Psoas muscle (tissue), 8 donors: ENCODE data around the gene TRIM8. TPM values are rescaled to one million over a fixed set of nuclear protein-coding genes. Genes with fewer than 3 reads are reported as not detected.

Experiments
- ATAC-seq, 4 donors: fragments of 200-7000 bp; cut with Tn5 transposase; one replicate each; pipeline ENCODE4 v1.9.1; 2020; ENCODE audit warnings: moderate library complexity in 3 of 4, mild to moderate bottlenecking in 2 of 4
- DNase-seq, 2 donors: peaks; one replicate each; pipeline ENCODE4 v3.0.0-alpha.2; 2020
- H3K27ac ChIP-seq: fragments of 200-600 bp; one replicate; pipeline ENCODE4 v1.8.0; 2022
- H3K27me3 ChIP-seq, 3 donors: fragments of 200-600 bp in 1 of 3; one replicate each; pipeline versions ENCODE4 v1.6.1 to v1.8.0; 2013 to 2022; ENCODE audit warnings: low read length in 2 of 3, mild to moderate bottlenecking in 2 of 3, moderate library complexity in 1 of 3; ENCODE audit not compliant: insufficient read depth in 3 of 3
- H3K36me3 ChIP-seq, 2 donors: fragments of 200-600 bp in 1 of 2; one replicate each; pipeline versions ENCODE4 v1.6.1 to v1.8.0; 2013 to 2022; ENCODE audit warnings: low read depth in 1 of 2, mild to moderate bottlenecking in 1 of 2, moderate library complexity in 1 of 2; ENCODE audit not compliant: insufficient read depth in 1 of 2
- H3K4me1 ChIP-seq: fragments of 200-600 bp; one replicate; pipeline ENCODE4 v1.8.0; 2022
- H3K4me3 ChIP-seq: fragments of 200-600 bp; one replicate; pipeline ENCODE4 v1.8.0; 2022; ENCODE audit warnings: mild to moderate bottlenecking
- H3K9me3 ChIP-seq: fragments of 200-600 bp; one replicate; pipeline ENCODE4 v1.8.0; 2022
- WGBS, 3 donors: extraction: QIAGEN DNeasy Blood & Tissue Kit; methylation state at CpG; one replicate each; pipeline versions ENCODE4 v1.1.6 to v1.1.7; 2013; 5-methylcytosine and 5-hydroxymethylcytosine counted together
- intact Hi-C, 2 donors: fragments of 100-400 bp; cut with DNase I; formaldehyde crosslinking; loops; one replicate each; pipeline versions ENCODE4 v1.11.0 to v1.14.2; 2022
- polyA plus RNA-seq, 3 donors: library from polyadenylated mRNA; stranded (reverse); fragments of 200-250 nt; gene quantifications; one replicate each; pipeline ENCODE4 v1.2.3, GENCODE V29; 2013
- total RNA-seq, 4 donors: library from RNA; stranded (reverse); fragmentation: NEBNext Ultra II Directional in 2 of 4; extraction: Animal tissue kit (Norgen Biotek cat#: 25700) in 2 of 4; gene quantifications; one replicate each; pipeline versions ENCODE4 v1.2.1 to v1.2.4, GENCODE V29; 2021 to 2023
- TF ChIP-seq, protein P1 (sequence below): fragments of 200-600 bp; IDR thresholded peaks from one replicate; pipeline ENCODE4 v1.8.0; 2022; ENCODE audit warnings: antibody characterized with exemption
- donor health status: healthy with polysubstance abuse.
- donor health status: DM: no; HTN: no; CAD: no; lungs with moderate emphysema.
- donor health status: Bipolar disorder and iron deficiency.
- donor health status: healthy.
- donor health status: DM: yes; HTN: yes; CAD: no.
- donor health status: DM: no; HTN: no; CAD: no.
- donor health status: DM: no; HTN: no; CAD: no.
- donor health status: DM: yes; HTN: yes; CAD: no.

TRIM8 gene
- total and polyA plus RNA-seq, 7 donors, result 57.6 to 166 (median 97.2) TPM

DNA sequence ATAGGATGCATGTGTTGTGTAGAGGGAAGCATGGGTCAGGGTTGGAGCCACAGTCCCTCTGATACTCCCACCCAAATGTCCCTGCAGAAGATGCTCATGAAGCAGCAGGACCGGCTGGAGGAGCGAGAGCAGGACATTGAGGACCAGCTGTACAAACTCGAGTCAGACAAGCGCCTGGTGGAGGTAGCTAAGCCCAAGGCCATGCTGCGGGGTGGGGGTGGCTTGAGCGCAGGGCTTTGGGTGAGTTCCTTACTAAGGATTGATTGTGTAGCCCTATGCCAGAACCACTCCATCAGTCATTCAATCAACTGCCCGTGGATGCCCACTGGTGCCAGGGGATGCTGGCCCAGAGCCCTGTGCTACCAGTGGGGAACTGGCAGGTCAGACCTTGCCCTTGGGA is 10.3 kb downstream of the TRIM8 start:
- TF ChIP-seq, protein P1, sequence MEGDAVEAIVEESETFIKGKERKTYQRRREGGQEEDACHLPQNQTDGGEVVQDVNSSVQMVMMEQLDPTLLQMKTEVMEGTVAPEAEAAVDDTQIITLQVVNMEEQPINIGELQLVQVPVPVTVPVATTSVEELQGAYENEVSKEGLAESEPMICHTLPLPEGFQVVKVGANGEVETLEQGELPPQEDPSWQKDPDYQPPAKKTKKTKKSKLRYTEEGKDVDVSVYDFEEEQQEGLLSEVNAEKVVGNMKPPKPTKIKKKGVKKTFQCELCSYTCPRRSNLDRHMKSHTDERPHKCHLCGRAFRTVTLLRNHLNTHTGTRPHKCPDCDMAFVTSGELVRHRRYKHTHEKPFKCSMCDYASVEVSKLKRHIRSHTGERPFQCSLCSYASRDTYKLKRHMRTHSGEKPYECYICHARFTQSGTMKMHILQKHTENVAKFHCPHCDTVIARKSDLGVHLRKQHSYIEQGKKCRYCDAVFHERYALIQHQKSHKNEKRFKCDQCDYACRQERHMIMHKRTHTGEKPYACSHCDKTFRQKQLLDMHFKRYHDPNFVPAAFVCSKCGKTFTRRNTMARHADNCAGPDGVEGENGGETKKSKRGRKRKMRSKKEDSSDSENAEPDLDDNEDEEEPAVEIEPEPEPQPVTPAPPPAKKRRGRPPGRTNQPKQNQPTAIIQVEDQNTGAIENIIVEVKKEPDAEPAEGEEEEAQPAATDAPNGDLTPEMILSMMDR, result no peak
- peaks cover 0 to 79% of the 10 kb centered on the region in 2 donors for H3K36me3 ChIP-seq
- H3K4me1 ChIP-seq, result peaks cover 21% of the 10 kb centered on the region
- no peak overlapping the region for H3K4me3 ChIP-seq
- intact Hi-C loops, result no loop called here
- ATAC-seq (no peak), DNase-seq (peak; percentile 9 to 43)
- H3K9me3 ChIP-seq, result no peaks in the 10 kb centered on the region
- 70 to 73% (median 71%) methylated on average over 7 of the region's 7 CpGs for WGBS, 3 donors
- no peak overlapping the region for H3K27ac ChIP-seq
- no peaks in the 10 kb centered on the region for H3K27me3 ChIP-seq

DNA sequence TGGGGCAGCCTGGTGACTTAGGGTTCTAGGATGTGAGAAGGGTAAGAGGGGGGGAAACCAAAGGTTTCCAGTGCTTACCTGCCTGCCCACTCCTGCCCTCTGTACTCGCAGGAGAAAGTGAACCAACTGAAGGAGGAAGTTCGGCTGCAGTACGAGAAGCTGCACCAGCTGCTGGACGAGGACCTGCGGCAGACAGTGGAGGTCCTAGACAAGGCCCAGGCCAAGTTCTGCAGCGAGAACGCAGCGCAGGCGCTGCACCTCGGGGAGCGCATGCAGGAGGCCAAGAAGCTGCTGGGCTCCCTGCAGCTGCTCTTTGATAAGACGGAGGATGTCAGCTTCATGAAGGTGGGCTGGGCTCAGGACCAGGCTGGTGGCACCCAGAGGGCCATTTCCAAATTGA is 10.7 kb downstream of the TRIM8 start:
- H3K4me1 ChIP-seq, result peaks cover 17% of the 10 kb centered on the region
- intact Hi-C loops, result no loop called here
- WGBS, 3 donors, result 82 to 88% (median 83%) methylated on average over 12 of the region's 12 CpGs

GRCh38 chr10:102656026-102656425 is 11.7 kb downstream of the TRIM8 start:
- TF ChIP-seq, protein P1, result no peak
- Histone ChIP-seq H3K36me3 (peaks cover 0 to 76% of the 10 kb centered on the region in 2 donors), H3K4me1 (peaks cover 15% of the 10 kb centered on the region), H3K4me3 (no peak overlapping the region), H3K27me3 (no peaks in the 10 kb centered on the region), H3K27ac (no peak overlapping the region), H3K9me3 (no peaks in the 10 kb centered on the region)
- DNase-seq (peak in 1 of 2 donors; percentile 10), ATAC-seq (no peak)
- intact Hi-C loops, result no loop called here
- WGBS, 3 donors, result 87 to 93% (median 91%) methylated on average over 12 of the region's 12 CpGs

More for the DNA sequence above, 10.7 kb downstream of the TRIM8 start:
- Histone ChIP-seq H3K27ac (no peak overlapping the region), H3K4me3 (no peak overlapping the region), H3K36me3 (peaks cover 0 to 79% of the 10 kb centered on the region in 2 donors), H3K27me3 (no peaks in the 10 kb centered on the region), H3K9me3 (no peaks in the 10 kb centered on the region)
- peak; percentile 2 to 42 for DNase-seq
- TF ChIP-seq, protein P1, result no peak
- ATAC-seq, result no peak

GRCh38 chr10:102656791-102657371 is 12.6 kb downstream of the TRIM8 start:
- peaks cover 0 to 67% of the 10 kb centered on the region in 2 donors for H3K36me3 ChIP-seq
- H3K9me3 ChIP-seq, result no peaks in the 10 kb centered on the region
- no peak for ATAC-seq
- peak; percentile 14 to 52 for DNase-seq
- TF ChIP-seq, protein P1, result no peak
- no peak overlapping the region for H3K4me3 ChIP-seq
- intact Hi-C loops, result no loop called here
- H3K27ac ChIP-seq, result no peak overlapping the region
- 90 to 91% (median 90%) methylated on average over 40 to 42 of the region's 42 CpGs for WGBS, 3 donors
- H3K4me1 ChIP-seq, result peaks cover 10% of the 10 kb centered on the region
- no peaks in the 10 kb centered on the region for H3K27me3 ChIP-seq

- TF ChIP-seq, protein P1, result no peak
- Histone ChIP-seq H3K9me3 (no peaks in the 10 kb centered on the region), H3K4me3 (no peak overlapping the region), H3K36me3 (peaks cover 0 to 64% of the 10 kb centered on the region in 2 donors), H3K4me1 (peaks cover 10% of the 10 kb centered on the region), H3K27ac (no peak overlapping the region), H3K27me3 (no peaks in the 10 kb centered on the region)
- DNase-seq (peak in 1 of 2 donors; percentile 10), ATAC-seq (no peak)
- WGBS, 3 donors, result 66 to 74% (median 69%) methylated on average over 11 of the region's 11 CpGs
- intact Hi-C loops, result no loop called here
Measured at GRCh38 chr10:102657451-102657850, 13.2 kb downstream of the TRIM8 start.
